Brain microvascular endothelial cell (primary cell): Measurements from ENCODE around the gene NKX3-2.

ENCODE experiments used
- DNase-seq: peaks from one replicate; pipeline ENCODE4 v3.0.0-alpha.2; 2020
- H3K27ac ChIP-seq: fragments of 250-450 bp; sonication (Bioruptor Pico); 2 replicates; pipeline ENCODE4 v1.5.1; 2020; ENCODE audit warnings: mild to moderate bottlenecking, moderate library complexity
- H3K27me3 ChIP-seq: fragments of 250-450 bp; sonication (Bioruptor Pico); replicated peaks from 2 replicates; pipeline ENCODE4 v1.5.1; 2020; ENCODE audit warnings: mild to moderate bottlenecking
- H3K36me3 ChIP-seq: fragments of 250-450 bp; sonication (Bioruptor Pico); replicated peaks from 2 replicates; pipeline ENCODE4 v1.5.1; 2020; ENCODE audit warnings: mild to moderate bottlenecking
- H3K4me3 ChIP-seq: 2 replicates; pipeline ENCODE4 v1.5.1; 2011; ENCODE audit warnings: low read depth, mild to moderate bottlenecking, control low read depth, low read length, moderate library complexity
- in situ Hi-C: cut with HindIII; loops from 2 replicates; pipeline ENCODE4 v1.10.0; 2017; ENCODE audit warnings: low sequenced_read_pairs, low pct_ligation_motif_present
- TF ChIP-seq, protein P1 (sequence below): IDR thresholded peaks from 2 replicates; pipeline ENCODE4 v1.5.1; 2011; ENCODE audit warnings: low read depth, mild to moderate bottlenecking, moderate library complexity, low read length, control low read depth, inconsistent platforms; ENCODE audit errors: missing control alignments

Gene NKX3-2

GRCh38 chr4:13539619-13540445, 4.5 kb downstream of the NKX3-2 start:
- H3K36me3 ChIP-seq = no peaks in the 10 kb centered on the region
- no peak overlapping the region for H3K27ac ChIP-seq
- in situ Hi-C loops = no loop called here
- H3K4me3 ChIP-seq = no peak overlapping the region
- H3K27me3 ChIP-seq = peaks cover 93% of the 10 kb centered on the region
- TF ChIP-seq, protein P1, sequence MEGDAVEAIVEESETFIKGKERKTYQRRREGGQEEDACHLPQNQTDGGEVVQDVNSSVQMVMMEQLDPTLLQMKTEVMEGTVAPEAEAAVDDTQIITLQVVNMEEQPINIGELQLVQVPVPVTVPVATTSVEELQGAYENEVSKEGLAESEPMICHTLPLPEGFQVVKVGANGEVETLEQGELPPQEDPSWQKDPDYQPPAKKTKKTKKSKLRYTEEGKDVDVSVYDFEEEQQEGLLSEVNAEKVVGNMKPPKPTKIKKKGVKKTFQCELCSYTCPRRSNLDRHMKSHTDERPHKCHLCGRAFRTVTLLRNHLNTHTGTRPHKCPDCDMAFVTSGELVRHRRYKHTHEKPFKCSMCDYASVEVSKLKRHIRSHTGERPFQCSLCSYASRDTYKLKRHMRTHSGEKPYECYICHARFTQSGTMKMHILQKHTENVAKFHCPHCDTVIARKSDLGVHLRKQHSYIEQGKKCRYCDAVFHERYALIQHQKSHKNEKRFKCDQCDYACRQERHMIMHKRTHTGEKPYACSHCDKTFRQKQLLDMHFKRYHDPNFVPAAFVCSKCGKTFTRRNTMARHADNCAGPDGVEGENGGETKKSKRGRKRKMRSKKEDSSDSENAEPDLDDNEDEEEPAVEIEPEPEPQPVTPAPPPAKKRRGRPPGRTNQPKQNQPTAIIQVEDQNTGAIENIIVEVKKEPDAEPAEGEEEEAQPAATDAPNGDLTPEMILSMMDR = no peak
- DNase-seq = no peak

DNA sequence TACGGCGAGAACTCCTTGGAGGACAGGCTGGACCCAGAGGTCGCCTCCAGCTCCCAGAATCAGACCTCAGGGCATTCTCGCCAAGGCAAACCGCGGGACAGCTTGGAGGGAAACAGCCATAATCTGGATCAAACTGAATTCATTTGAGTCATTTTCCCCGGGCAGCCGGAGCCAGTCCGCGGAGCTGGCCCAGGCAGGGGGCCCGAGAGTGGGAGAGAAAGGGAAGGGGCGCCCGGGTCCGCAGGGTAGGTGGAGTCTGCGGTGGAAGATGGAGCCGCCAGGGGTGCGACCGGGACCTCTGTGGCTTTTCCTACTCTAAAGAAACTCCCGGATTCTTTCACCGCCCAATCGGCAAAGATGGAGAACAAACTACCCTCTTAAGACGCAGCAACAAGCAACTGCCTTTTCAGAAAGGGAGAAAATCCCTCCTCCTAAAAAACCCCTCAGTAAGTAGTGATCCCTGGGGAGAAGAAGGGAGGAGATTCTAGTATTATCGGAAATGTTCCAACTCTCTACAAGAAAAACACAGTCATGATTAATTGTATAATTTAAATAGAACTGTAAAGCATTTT, 5.2 kb downstream of the NKX3-2 start:
- Histone ChIP-seq H3K4me3 (no peak overlapping the region), H3K27me3 (peaks cover 99% of the 10 kb centered on the region), H3K36me3 (no peaks in the 10 kb centered on the region), H3K27ac (no peak overlapping the region)
- TF ChIP-seq, protein P1 = no peak
- in situ Hi-C loops = no loop called here
- DNase-seq = no peak

DNA sequence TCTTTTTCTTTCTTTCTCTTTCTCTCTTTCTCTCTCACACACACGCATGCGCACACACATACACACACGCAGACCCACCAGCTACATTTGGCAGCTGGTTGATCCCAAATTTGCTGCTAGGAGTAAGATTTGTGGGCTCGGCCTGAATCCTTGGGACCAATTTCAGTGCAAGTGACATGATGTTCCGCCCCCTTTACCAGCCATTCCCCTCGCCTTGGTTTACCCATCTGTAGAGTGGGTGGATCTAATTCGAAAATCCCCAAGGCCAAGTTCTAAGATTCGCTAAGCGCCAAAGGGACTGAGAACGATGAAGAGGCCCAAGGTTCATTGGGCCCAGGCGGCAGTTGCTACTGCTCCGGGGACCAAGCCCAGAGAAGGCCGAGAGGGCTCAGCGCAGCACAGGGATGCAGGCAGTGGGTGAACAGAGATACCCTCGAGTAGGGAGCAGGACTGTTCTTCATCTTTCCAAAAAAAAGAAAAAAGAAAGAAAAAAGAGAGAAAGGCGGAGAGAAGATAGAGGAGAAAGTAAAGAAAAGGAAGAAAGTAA, 5.8 kb downstream of the NKX3-2 start:
- Histone ChIP-seq H3K4me3 (no peak overlapping the region), H3K27me3 (peaks cover 99% of the 10 kb centered on the region), H3K36me3 (no peaks in the 10 kb centered on the region), H3K27ac (no peak overlapping the region)
- TF ChIP-seq, protein P1 = no peak
- no peak for DNase-seq
- in situ Hi-C loops = no loop called here

DNA sequence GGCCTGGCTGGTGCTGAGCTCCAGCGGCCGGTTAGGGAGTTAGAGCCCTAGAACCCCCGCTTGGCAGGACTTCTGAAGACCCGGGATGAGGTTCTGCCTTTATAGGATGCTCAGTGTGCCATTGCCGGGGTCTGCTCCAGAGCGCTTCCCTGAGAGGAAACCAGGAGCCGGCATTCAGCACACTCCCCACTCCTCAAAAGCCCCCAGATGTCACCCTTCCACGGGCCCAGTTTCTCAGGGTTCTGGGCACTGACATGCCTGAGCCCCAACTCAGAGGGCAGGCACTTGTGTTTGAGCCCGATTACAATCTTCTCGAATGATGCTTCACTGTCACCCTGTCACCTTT, 6.5 kb downstream of the NKX3-2 start:
- in situ Hi-C loops = no loop called here
- DNase-seq = no peak
- H3K36me3 ChIP-seq = no peaks in the 10 kb centered on the region
- TF ChIP-seq, protein P1 = no peak
- peaks cover 97% of the 10 kb centered on the region for H3K27me3 ChIP-seq
- H3K27ac ChIP-seq = no peak overlapping the region
- H3K4me3 ChIP-seq = no peak overlapping the region

GRCh38 chr4:13537011-13537831, 7.1 kb downstream of the NKX3-2 start:
- TF ChIP-seq, protein P1 = no peak
- Histone ChIP-seq H3K27ac (no peak overlapping the region), H3K36me3 (no peaks in the 10 kb centered on the region), H3K4me3 (no peak overlapping the region), H3K27me3 (peaks cover 97% of the 10 kb centered on the region)
- in situ Hi-C loops = no loop called here
- no peak for DNase-seq
